Thyroid gland (tissue), 4 donors: ENCODE data around the gene GALNS. TPM values are rescaled to one million over a fixed set of nuclear protein-coding genes. Genes with fewer than 3 reads are reported as not detected.
A peak's percentile ranks its signal among the peaks of the same experiment; 100 is the strongest.

ENCODE experiments used
- DNase-seq, 2 donors: peaks; one replicate each; pipeline ENCODE4 v3.0.0-alpha.2; 2019
- H3K27ac ChIP-seq, 3 donors: fragments of 200-600 bp; sonication (generic); 1 replicate in 2 of 3; 2 replicates in 1 of 3; pipeline ENCODE4 v1.5.1; 2016 to 2019; ENCODE audit warnings: mild to moderate bottlenecking in 1 of 3, moderate library complexity in 1 of 3
- H3K27me3 ChIP-seq: fragments of 200-600 bp; sonication (generic); one replicate; pipeline ENCODE4 v1.5.1; 2019
- H3K36me3 ChIP-seq, 2 donors: fragments of 200-600 bp; sonication (generic); one replicate each; pipeline ENCODE4 v1.5.1; 2016 to 2019
- H3K4me1 ChIP-seq, 2 donors: fragments of 200-600 bp; sonication (generic); one replicate each; pipeline ENCODE4 v1.5.1; 2017 to 2019
- H3K4me3 ChIP-seq, 3 donors: fragments of 200-600 bp; sonication (generic); replicated peaks in 1 of 3; 1 replicate in 2 of 3; 2 replicates in 1 of 3; pipeline ENCODE4 v1.5.1; 2016; ENCODE audit warnings: mild to moderate bottlenecking in 1 of 3
- H3K9me3 ChIP-seq: fragments of 200-600 bp; sonication (generic); one replicate; pipeline ENCODE4 v1.5.1; 2017
- POLR2A ChIP-seq, 2 donors: fragments of 450-650 bp; IDR thresholded peaks; one replicate each; pipeline ENCODE4 v1.6.1; 2017; ENCODE audit warnings: antibody characterized with exemption in 2 of 2, mild to moderate bottlenecking in 2 of 2, moderate library complexity in 1 of 2
- WGBS, 2 donors: methylation state at CpG; one replicate each; pipeline ENCODE4 v1.1.5; 2017; 5-methylcytosine and 5-hydroxymethylcytosine counted together
- intact Hi-C: fragments of 100-400 bp; cut with DNase I; formaldehyde crosslinking; loops from one replicate; pipeline ENCODE4 v1.15.1; 2023
- total RNA-seq, 4 donors: library from RNA; depleted of rRNA; stranded (reverse); fragments of >200 nt; gene quantifications; one replicate each; pipeline ENCODE4 v1.2.3, GENCODE V29; 2016
- TF ChIP-seq, protein P1 (sequence below), 6 experiments: fragments of 200-600 bp in 3 of 6; fragments of 450-650 bp in 3 of 6; sonication (generic) in 3 of 6; IDR thresholded peaks; one replicate each; pipeline ENCODE4 v1.5.1; 2016 to 2019; ENCODE audit warnings: antibody characterized with exemption in 6 of 6, mild to moderate bottlenecking in 2 of 6, inconsistent platforms in 1 of 6, moderate library complexity in 1 of 6

GALNS gene
- 10 to 100 TPM; 14.4 to 41.9 (median 33.0) TPM for total RNA-seq

GRCh38 chr16:88856828-88857727 is at the start of gene GALNS, which contains the start of gene TRAPPC2L:
TSS of gene GALNS (minus strand) at chr16:88856947. CDS start at chr16:88856877, 70 bp downstream.
TSS of gene TRAPPC2L (plus strand) at chr16:88857127. CDS start at chr16:88857151, 24 bp downstream.
- Histone ChIP-seq H3K9me3 (no peaks in the 10 kb centered on the region), H3K27me3 (no peaks in the 10 kb centered on the region), H3K4me1 (peaks cover 14 to 17% of the 10 kb centered on the region in 2 donors), H3K27ac (peak within 1 kb of the TSS; percentile 53 to 70 (median 56)), H3K4me3 (peak within 1 kb of the TSS; percentile 56 to 98 (median 88)), H3K36me3 (peaks cover 22 to 28% of the 10 kb centered on the region in 2 donors)
- intact Hi-C loops = loop anchor here (5.0 kb wide), 1 partner anchor 45 kb away; the partner anchor contains the start of gene APRT
- WGBS, 2 donors = 0 to 1% methylated on average over 36 to 52 of the region's 87 CpGs
- TF ChIP-seq POLR2A (IDR thresholded peaks at IDR 0.05) = peak; percentile 57 to 91
- TF ChIP-seq, protein P1, sequence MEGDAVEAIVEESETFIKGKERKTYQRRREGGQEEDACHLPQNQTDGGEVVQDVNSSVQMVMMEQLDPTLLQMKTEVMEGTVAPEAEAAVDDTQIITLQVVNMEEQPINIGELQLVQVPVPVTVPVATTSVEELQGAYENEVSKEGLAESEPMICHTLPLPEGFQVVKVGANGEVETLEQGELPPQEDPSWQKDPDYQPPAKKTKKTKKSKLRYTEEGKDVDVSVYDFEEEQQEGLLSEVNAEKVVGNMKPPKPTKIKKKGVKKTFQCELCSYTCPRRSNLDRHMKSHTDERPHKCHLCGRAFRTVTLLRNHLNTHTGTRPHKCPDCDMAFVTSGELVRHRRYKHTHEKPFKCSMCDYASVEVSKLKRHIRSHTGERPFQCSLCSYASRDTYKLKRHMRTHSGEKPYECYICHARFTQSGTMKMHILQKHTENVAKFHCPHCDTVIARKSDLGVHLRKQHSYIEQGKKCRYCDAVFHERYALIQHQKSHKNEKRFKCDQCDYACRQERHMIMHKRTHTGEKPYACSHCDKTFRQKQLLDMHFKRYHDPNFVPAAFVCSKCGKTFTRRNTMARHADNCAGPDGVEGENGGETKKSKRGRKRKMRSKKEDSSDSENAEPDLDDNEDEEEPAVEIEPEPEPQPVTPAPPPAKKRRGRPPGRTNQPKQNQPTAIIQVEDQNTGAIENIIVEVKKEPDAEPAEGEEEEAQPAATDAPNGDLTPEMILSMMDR (IDR thresholded peaks at IDR 0.05) = peak in 1 of 6 experiments; percentile 28
- DNase-seq = peak; percentile 99

DNA sequence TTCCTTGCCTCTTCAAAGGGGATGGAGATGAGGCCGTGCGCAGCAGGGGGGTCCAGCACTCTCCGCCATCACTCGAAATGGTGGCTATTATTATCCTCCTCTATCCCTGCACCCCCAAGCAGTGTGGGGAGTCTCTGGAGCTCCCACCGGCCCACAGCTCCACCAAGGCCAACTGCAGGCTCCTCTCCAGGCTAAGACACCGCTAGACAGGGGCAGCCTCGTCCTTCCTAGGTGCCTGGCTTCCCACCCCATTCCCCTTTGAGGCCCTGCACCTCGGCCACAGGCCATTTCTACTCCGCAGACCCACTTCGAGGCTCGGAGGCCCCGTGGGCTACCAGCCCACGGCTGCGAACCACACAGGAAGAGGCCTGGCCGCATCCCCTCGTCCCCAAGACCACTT is 49.3 kb upstream of the GALNS start:
- Histone ChIP-seq H3K4me3 (no peak overlapping the region), H3K27me3 (no peaks in the 10 kb centered on the region), H3K27ac (no peak overlapping the region), H3K9me3 (no peaks in the 10 kb centered on the region), H3K36me3 (no peaks in the 10 kb centered on the region), H3K4me1 (no peaks in the 10 kb centered on the region)
- no peak for TF ChIP-seq POLR2A (IDR thresholded peaks at IDR 0.05)
- TF ChIP-seq, protein P1 (IDR thresholded peaks at IDR 0.05) = no peak
- no peak for DNase-seq
- intact Hi-C loops = no loop called here
- 80 to 85% methylated on average over 13 to 16 of the region's 16 CpGs for WGBS, 2 donors

GRCh38 chr16:88905563-88905962 is 48.8 kb upstream of the GALNS start:
- WGBS, 2 donors = 40 to 43% methylated on average over 7 to 13 of the region's 13 CpGs
- no peak overlapping the region for H3K4me3 ChIP-seq
- H3K36me3 ChIP-seq = no peaks in the 10 kb centered on the region
- intact Hi-C loops = no loop called here
- no peaks in the 10 kb centered on the region for H3K27me3 ChIP-seq
- no peak overlapping the region for H3K27ac ChIP-seq
- no peak for TF ChIP-seq POLR2A (IDR thresholded peaks at IDR 0.05)
- TF ChIP-seq, protein P1 (IDR thresholded peaks at IDR 0.05) = no peak
- no peaks in the 10 kb centered on the region for H3K9me3 ChIP-seq
- no peak for DNase-seq
- H3K4me1 ChIP-seq = no peaks in the 10 kb centered on the region

DNA sequence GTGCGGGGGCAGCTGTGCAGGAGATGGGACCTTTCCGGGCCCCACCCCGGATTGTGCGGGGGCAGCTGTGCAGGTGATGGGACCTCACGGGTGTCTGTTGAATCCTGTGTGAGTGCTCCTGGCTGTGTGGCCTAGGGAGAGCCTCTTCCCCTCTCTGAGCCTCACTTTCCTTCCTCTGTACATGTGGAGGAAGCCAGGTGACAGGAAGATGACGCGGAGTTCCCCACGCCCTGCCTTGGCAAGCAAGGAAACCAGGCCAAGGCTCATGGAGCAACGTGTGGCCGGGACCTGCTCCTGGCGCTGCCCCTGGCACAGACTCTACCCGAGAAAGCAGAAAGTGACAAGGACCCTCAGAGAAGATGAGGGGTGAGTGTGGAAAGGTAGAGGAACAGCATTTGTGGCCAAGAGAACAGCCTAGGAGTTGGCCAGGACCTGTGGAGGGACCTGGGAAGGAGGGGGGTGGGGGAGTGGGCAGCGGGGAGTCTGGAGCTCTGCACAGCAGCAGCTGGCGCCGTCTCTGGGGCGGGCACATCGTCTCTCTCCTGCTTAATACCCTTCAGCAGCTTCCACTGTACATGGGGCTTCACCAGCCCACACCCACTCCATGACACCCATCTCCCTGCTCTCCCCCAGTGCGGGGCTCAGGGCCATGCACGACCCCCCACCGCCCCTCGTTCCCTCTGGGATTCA is 48.1 kb upstream of the GALNS start:
- 74 to 87% methylated on average over 16 to 19 of the region's 21 CpGs for WGBS, 2 donors
- TF ChIP-seq POLR2A (IDR thresholded peaks at IDR 0.05) = no peak
- TF ChIP-seq, protein P1 (IDR thresholded peaks at IDR 0.05) = no peak
- no peak overlapping the region for H3K27ac ChIP-seq
- H3K4me3 ChIP-seq = no peak overlapping the region
- intact Hi-C loops = no loop called here
- no peaks in the 10 kb centered on the region for H3K4me1 ChIP-seq
- no peaks in the 10 kb centered on the region for H3K27me3 ChIP-seq
- no peaks in the 10 kb centered on the region for H3K9me3 ChIP-seq
- no peak for DNase-seq
- H3K36me3 ChIP-seq = no peaks in the 10 kb centered on the region
